ENCODE results near the gene CDC42BPG.
"Not testable (repeated sequence)": the region's sequence is repeated elsewhere in the genome, so short reads cannot be mapped to it uniquely, and the experiment has no call there.

Gene CDC42BPG

GRCh38 chr11:64834031-64834722, 10.3 kb downstream of the CDC42BPG start:
- no peak for DNase-seq

- DNase-seq, result no peak
Measured at GRCh38 chr11:64833509-64833908, 10.9 kb downstream of the CDC42BPG start.

GRCh38 chr11:64833198-64833502, 11.3 kb downstream of the CDC42BPG start:
- DNase-seq, result no peak

DNA sequence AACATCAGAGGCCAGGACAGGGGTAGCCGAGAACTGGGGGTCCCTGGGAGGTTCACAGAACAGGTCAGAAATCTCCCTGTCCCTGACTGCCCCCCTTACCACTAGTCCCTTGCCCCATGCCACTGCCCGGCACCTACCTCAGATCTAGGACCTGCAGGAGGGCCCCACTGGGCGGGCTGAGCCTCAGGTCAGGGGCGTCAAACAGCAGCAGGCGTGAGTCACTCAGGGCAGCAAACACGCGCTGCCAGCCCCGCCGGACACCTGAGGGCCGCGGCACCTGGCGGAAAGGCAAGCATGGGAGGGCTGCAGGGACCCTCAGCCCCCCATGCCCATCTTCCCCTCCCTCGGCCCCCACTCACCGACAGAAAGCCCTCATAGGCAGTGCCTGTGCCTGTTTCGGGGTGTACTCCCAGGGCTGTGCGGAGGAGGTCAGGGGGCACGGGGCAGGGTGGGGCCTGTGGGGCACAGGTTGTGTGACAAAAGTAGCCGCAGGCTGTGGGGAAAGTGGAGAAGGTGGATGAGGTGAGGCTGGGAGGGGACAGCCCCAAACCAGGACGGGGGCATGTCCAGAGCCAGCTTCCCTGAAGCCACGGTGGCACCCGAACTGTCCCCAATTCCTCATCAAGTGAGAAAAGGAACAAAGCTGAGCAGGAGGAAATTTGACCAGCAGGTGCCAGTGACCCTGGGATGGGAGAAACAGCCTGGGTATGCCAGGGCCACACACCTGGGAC, 11.8 kb downstream of the CDC42BPG start:
- no peak for DNase-seq

- no peak for DNase-seq
Measured at GRCh38 chr11:64831411-64831891, 13.0 kb downstream of the CDC42BPG start.

DNA sequence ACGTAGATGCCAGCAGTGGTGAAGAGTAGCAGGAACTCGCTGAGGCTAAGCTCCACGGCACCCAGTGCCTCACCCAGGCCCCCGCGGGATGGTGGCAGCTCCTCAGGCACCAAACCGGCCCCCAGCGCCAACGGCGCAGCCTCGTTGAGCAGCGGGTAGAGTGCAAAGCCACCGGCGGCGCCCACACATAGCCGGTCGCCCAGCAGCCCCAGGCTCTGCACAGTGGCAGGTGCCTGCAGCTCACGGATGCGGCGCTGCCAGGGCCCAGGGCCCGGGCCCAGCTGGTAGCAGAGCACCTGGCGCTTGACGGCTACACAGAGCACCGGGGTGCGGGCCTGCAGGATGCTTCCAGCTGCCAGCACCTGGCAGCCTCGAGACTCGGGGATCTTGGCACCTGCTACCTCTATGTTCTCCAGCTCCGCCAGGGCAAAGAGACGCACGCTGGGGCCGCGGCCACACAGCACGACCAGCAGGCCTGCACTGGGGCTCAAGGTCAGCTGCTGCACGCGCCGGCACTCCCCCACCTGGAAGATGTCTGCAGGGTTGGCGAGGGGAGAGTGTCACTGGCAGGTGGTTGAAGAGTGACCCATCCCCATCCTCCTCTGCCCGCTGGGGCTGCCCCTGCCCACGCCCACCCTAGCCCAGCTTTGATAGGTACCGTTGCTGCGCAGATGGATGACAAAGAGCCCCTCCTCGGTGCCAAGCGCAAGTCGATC, 14.8 kb downstream of the CDC42BPG start:
- no peak for DNase-seq

- no peak for DNase-seq
Measured at GRCh38 chr11:64827451-64827839, 17.0 kb downstream of the CDC42BPG start.

- no peak for DNase-seq
Measured at GRCh38 chr11:64826578-64827450, 17.6 kb downstream of the CDC42BPG start.

DNA sequence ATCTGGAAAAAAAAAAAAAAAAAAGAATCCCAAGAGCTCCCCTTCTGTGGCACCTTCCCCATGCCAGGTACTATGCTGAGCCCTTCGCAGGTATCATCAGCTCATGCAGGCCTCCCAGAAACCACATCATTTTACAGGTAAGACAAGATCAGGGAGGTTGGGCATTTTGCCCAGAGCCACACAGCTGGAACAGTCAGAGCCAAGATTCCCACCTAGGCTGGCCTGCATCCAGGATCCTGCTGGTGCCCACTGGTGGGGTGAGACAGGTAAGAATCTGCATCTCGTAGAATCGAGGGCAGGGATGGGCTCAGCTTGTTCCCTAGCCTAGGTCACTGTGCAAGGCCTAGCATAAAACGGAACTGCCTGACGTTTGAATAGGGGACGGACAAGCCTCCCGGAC, 18.4 kb downstream of the CDC42BPG start:
- no peak for DNase-seq

DNA sequence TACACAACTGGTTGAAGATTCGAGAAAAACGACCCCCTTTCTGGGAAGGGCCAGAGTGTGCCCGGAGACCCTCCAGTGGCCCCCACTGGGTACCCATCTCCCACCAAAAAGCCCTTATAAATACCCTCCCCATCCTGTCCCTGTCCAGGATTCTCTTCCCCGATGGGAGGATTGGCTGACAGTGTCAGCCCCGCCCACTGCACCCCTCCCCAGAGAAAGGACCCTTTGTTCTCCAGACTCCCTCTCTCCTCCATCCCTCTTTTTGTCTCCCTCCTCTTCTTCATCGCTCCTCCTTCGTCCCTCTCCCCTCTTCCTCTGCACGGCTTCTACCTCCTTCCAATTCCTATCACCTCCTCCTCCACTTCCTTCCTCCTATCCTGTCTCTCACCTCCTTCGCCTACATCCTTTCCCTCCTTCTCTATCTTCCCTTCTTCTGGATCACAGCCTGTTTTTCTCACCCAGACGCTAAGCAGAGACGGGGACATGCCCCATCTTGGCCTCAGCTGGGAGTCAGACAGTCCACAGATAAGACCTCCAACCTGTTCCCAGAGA, 20.8 kb downstream of the CDC42BPG start:
- no peak for DNase-seq

DNA sequence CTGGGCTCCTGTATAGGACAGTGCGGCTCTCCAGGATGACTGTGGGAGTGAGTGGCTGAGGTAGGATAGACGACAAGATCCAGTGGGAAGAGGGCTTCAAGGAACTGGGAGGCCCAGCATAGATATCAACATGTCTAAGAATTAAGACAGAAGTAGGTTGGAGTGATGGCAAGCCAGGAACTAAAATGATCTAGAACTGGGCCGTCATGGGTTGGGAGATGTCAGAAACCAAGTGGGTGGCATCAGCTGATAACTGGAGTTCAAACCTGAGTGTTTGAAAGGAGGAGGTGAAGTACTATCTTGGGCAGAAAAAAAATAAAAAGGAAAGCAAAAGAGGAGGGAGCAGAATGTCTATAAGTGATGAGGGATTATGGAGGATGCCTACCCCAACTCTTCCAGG, 27.0 kb downstream of the CDC42BPG start:
- DNase-seq, result no peak

GRCh38 chr11:64815433-64815832, 29.0 kb downstream of the CDC42BPG start:
- DNase-seq, result not testable (repeated sequence)

DNA sequence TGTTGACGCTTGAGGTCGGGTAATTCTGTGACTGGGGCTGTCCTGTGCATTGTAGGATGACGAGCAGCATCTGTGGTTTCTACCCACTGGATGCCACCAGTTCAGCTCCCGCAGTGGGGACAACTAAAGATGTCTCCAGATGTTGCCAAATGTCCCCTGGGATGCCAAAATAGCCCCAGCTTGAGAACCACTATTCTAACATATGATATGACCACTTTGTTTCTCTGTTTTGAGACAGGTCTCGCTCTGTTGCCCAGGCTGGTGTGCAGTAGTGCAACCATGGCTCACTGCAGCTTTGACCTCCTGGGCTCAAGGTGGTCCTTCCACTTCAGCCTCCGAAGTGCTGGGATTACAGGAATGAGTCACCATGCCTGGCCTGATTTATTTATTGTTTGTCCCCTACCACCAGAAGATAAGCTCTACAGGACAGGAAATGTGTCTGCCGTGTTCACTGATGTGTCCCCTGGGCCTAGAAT, 29.7 kb downstream of the CDC42BPG start:
- DNase-seq, result no peak

DNA sequence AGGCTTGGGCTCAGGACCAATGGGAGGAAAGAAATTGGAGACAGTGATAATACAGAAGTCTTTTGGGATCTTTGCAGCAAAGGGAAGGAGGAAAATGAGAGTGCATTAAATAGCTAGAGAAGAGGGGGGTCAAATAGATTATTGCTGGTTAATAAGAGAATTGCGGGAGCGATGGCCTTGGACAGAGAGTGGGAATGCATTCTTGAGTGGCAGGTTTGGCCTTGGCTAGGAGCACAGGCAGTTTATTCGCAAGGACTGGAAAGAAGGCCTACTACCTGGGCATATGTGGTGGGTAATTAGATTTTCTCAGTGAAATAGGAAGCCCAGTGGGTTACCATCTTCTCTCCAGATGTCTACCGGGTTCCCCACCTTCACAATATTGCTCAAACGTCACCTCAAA, 30.6 kb downstream of the CDC42BPG start:
- no peak for DNase-seq

GRCh38 chr11:64810891-64811272, 33.6 kb downstream of the CDC42BPG start:
- no peak for DNase-seq

DNA sequence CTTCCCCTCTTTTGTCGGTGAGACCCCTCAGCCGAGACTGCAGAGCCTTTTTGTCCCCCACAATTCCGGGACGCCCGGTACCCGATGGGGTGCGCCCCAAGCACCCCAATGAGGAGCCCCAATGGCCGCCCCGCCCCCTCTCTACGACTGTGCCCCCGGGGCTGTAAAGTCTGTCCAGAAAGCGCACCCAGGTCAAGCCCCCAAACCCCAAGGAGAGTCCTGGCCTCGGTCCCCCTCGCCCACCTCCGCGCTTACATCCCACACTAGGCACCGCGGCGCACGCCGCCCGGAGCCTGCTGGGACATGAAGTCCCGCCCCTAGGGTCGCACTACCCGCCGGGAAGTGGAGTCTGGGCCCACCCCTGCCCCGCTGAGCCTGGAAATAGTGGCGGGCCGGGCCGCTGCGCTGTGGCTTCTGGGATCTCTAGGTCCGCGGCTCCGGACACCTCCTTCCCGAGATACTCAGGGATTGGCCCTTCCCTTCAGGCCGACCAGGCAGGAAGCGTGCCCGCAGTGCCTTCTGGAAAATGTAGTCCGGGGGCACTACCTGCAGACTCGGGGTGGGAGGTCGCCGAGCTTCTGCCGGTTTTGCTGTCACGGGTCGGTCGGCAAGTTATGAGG, 34.1 kb downstream of the CDC42BPG start, which contains the start of gene MEN1:
MEN1 (minus strand) TSS at position 281 of the 620 bp plus-strand sequence. CDS start 442 bp downstream, outside the sequence.
- peak; percentile 88 for DNase-seq

GRCh38 chr11:64809781-64810241, 34.6 kb downstream of the CDC42BPG start:
- DNase-seq, result no peak

- no peak for DNase-seq
Measured at GRCh38 chr11:64805481-64805880, 39.0 kb downstream of the CDC42BPG start.

DNA sequence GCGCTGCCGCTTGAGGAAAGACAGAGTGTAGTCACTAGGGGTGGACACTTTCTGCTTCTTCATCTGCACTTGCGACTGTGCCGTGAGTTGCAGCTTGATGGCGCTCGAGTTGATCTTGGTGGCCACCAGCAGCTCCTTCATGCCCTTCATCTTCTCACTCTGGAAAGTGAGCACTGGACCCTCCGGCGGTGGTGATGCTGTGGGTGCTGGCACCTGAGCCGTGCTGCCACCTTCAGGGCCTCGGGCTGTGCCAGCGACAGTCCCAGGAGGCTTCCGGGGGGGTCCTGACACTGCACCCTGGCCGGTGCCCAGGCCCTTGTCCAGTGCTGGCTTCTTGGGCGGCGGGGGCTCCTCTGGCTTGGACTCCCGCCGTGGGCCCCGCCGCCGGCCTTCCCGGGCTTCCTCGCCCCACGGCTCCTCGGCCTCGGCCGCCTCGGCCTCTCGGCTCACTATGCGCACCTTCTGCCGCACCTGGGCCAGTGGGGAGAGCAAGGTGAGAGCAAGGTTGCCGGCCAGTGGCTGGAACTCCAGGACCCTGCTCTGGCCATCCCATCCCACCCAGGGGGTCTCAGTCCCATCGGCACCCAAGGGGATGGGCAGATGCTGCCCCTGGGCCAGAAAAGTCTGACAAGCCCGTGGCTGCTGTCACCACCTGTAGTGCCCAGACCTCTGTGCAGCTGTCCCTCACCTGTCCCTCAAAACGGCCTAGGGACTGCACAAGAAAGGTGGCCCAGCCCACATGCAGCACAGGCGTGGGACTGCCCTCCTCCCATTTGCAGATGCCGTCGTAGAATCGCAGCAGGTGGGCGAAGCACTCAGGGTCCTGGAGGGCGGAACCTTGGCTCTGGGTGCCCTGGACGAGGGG, 39.9 kb downstream of the CDC42BPG start:
- no peak for DNase-seq

GRCh38 chr11:64803846-64804345, 40.6 kb downstream of the CDC42BPG start:
- no peak for DNase-seq
